Uterus (tissue), 4 donors: ENCODE data around the gene CRMP1. TPM values are rescaled to one million over a fixed set of nuclear protein-coding genes. Genes with fewer than 3 reads are reported as not detected.
A peak's percentile ranks its signal among the peaks of the same experiment; 100 is the strongest.

Source experiments
- DNase-seq, 2 donors: peaks; one replicate each; pipeline ENCODE4 v3.0.0-alpha.2; 2019 to 2020
- H3K27ac ChIP-seq, 2 donors: fragments of 200-600 bp; sonication (generic); 1 replicate in 1 of 2; 2 replicates in 1 of 2; pipeline ENCODE4 v1.5.1; 2016 to 2018
- H3K27me3 ChIP-seq, 2 donors: fragments of 200-600 bp; sonication (generic); one replicate each; pipeline ENCODE4 v1.5.1; 2018 to 2019; ENCODE audit warnings: control low read depth in 1 of 2
- H3K36me3 ChIP-seq, 2 donors: fragments of 200-600 bp; sonication (generic); one replicate each; pipeline ENCODE4 v1.5.1; 2019; ENCODE audit warnings: control low read depth in 1 of 2
- H3K4me1 ChIP-seq, 2 donors: fragments of 200-600 bp; sonication (generic); one replicate each; pipeline ENCODE4 v1.5.1; 2018 to 2019; ENCODE audit warnings: control low read depth in 1 of 2
- H3K4me3 ChIP-seq, 2 donors: fragments of 200-600 bp; sonication (generic); 1 replicate in 1 of 2; 2 replicates in 1 of 2; pipeline ENCODE4 v1.5.1; 2018 to 2019; ENCODE audit warnings: mild to moderate bottlenecking in 1 of 2
- H3K9me3 ChIP-seq, 2 donors: fragments of 200-600 bp; sonication (generic); one replicate each; pipeline ENCODE4 v1.5.1; 2019; ENCODE audit warnings: control low read depth in 1 of 2
- POLR2A ChIP-seq, 2 donors: fragments of 450-650 bp; IDR thresholded peaks; one replicate each; pipeline ENCODE4 v1.6.1; 2016; ENCODE audit warnings: antibody characterized with exemption in 2 of 2, mild to moderate bottlenecking in 1 of 2, moderate library complexity in 1 of 2
- intact Hi-C: fragments of 100-400 bp; cut with DNase I; formaldehyde crosslinking; loops from one replicate; pipeline ENCODE4 v1.15.1; 2023; ENCODE audit warnings: low total_unique reads
- total RNA-seq, 4 donors: library from RNA; depleted of rRNA in 3 of 4; stranded (reverse); fragments of >200 nt in 3 of 4; gene quantifications; one replicate each; pipeline versions ENCODE4 v1.1.0 to v1.2.4, GENCODE V29; 2014 to 2023
- TF ChIP-seq, protein P1 (sequence below), 4 experiments: fragments of 200-600 bp in 2 of 4; fragments of 450-650 bp in 2 of 4; sonication (generic) in 2 of 4; IDR thresholded peaks; one replicate each; pipeline ENCODE4 v1.5.1; 2016 to 2019; ENCODE audit warnings: antibody characterized with exemption in 4 of 4, mild to moderate bottlenecking in 2 of 4, moderate library complexity in 1 of 4
- donor health status: DM: yes; HTN: yes; CAD: no.

The CRMP1 gene
- total RNA-seq, 4 donors from 2014 or later = 0.59 to 42.8 (median 2.3) TPM

DNA sequence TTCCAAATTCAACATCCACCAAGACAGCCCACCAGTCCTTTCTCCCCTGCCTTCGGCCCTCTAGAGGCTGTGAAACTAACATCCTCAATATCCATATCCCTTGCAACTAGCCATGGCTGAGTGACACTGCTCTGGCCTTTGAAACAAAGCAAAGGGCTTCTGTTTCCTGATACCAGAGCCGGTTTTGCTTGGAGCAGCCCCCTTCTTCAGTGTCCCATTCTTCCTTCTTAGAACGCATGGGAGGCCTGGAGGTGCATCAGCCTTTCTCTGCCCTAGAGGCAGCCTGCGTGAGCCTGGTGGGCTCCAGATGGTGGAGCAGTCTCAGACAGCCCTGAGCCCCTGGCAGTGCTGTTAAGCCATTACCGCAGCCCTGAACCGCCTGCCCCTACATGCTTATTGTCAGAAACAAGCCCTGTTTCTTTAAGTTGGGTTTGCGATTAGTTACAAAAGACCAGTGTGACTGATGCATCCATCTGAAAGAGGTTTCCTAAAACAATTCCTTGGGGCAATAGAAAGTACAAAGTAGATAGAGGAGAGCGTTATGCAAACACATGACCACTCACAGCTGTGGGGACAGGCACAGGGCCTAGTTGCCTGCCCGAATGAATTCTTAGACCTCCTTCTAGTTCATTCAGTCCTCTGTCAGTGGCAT, 107.8 kb downstream of the CRMP1 start:
- no peaks in the 10 kb centered on the region for H3K4me1 ChIP-seq
- no peaks in the 10 kb centered on the region for H3K36me3 ChIP-seq
- no peak for TF ChIP-seq POLR2A (IDR thresholded peaks at IDR 0.05)
- TF ChIP-seq, protein P1, sequence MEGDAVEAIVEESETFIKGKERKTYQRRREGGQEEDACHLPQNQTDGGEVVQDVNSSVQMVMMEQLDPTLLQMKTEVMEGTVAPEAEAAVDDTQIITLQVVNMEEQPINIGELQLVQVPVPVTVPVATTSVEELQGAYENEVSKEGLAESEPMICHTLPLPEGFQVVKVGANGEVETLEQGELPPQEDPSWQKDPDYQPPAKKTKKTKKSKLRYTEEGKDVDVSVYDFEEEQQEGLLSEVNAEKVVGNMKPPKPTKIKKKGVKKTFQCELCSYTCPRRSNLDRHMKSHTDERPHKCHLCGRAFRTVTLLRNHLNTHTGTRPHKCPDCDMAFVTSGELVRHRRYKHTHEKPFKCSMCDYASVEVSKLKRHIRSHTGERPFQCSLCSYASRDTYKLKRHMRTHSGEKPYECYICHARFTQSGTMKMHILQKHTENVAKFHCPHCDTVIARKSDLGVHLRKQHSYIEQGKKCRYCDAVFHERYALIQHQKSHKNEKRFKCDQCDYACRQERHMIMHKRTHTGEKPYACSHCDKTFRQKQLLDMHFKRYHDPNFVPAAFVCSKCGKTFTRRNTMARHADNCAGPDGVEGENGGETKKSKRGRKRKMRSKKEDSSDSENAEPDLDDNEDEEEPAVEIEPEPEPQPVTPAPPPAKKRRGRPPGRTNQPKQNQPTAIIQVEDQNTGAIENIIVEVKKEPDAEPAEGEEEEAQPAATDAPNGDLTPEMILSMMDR (IDR thresholded peaks at IDR 0.05) = no peak
- intact Hi-C loops = no loop called here
- peak overlapping the region in 1 of 2 donors; percentile 45 for H3K27ac ChIP-seq
- H3K9me3 ChIP-seq = no peaks in the 10 kb centered on the region
- no peak for DNase-seq
- H3K4me3 ChIP-seq = no peak overlapping the region
- no peaks in the 10 kb centered on the region for H3K27me3 ChIP-seq

DNA sequence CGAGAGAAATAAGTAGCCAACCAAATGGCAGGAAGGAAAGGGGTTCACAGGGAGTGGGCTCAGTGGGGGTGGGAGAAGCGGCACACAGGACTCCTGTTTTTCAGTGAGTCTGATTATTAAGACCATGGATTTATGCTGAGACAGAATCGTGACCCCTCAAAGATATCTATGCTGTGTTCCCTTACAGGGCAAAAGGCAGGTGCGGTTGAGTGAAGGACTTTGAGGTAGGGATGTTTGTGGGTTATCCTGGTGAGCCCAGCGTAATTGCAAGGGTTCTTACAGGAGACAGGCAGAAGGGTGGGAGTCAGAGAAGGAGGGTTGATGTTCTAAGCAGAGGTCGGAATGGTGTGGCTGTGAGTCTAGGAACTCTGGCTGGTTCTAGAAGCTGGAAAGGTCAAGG, 108.9 kb downstream of the CRMP1 start:
- H3K27me3 ChIP-seq = no peaks in the 10 kb centered on the region
- no peak overlapping the region for H3K27ac ChIP-seq
- DNase-seq = no peak
- no peak for TF ChIP-seq POLR2A (IDR thresholded peaks at IDR 0.05)
- TF ChIP-seq, protein P1 (IDR thresholded peaks at IDR 0.05) = no peak
- H3K4me1 ChIP-seq = no peaks in the 10 kb centered on the region
- intact Hi-C loops = no loop called here
- no peaks in the 10 kb centered on the region for H3K9me3 ChIP-seq
- H3K36me3 ChIP-seq = no peaks in the 10 kb centered on the region
- no peak overlapping the region for H3K4me3 ChIP-seq

DNA sequence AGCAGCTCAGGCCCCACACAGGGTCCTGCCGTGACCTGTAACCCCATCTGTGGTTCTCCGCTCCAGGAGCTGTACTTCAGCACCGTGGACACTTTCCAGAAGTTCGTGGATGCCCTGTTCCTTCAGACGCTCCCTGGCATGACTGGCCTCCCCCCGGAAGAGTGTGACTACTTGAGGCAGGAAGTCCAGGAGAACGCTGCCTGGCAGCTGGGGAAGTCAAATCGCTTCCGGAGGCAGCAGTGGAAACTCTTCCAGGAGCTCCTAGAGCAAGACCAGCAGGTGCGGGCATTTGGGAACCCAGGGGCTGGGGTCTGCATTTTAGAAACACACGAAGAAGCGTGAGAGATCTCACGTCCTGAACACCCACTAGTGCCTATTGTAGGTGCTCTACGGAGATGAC, 109.4 kb downstream of the CRMP1 start:
- no peaks in the 10 kb centered on the region for H3K36me3 ChIP-seq

DNA sequence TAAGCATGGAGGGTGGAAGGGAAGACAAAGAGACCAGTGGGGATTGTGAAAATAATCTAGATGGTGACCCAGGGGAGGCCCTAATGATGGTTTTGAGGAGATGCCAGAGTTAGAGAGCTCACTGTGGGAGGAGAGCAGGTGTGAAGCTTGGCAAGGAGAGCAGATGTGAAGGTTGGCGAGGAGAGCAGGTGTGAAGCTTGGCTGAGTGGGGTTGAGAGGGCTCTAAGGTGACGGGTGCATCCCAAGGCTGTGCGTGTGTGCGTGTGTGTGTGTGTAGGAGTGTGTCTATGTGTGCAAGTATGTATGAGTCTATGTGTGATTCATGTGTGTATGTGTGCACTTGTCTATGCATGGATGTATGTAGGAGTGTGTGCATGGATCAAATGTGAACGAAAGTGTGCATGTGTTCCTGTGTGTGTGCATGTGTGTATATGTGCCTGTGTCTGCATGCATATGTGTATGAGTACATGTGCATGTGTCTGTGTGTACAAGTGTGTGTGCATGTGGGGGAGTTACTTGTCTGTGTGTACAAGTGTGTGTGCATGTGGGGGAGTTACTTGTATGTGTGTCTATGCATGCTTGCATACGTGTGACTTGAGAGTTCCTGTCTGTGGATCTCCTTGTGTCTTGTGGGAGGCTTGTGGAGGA, 109.9 kb downstream of the CRMP1 start:
- TF ChIP-seq POLR2A (IDR thresholded peaks at IDR 0.05) = no peak
- TF ChIP-seq, protein P1 (IDR thresholded peaks at IDR 0.05) = no peak
- intact Hi-C loops = no loop called here
- Histone ChIP-seq H3K36me3 (no peaks in the 10 kb centered on the region), H3K4me3 (no peak overlapping the region), H3K9me3 (no peaks in the 10 kb centered on the region), H3K4me1 (no peaks in the 10 kb centered on the region), H3K27me3 (no peaks in the 10 kb centered on the region), H3K27ac (no peak overlapping the region)
- DNase-seq = no peak

More for the DNA sequence above, 109.4 kb downstream of the CRMP1 start:
- intact Hi-C loops = no loop called here
- H3K9me3 ChIP-seq = no peaks in the 10 kb centered on the region
- H3K27me3 ChIP-seq = no peaks in the 10 kb centered on the region
- no peaks in the 10 kb centered on the region for H3K4me1 ChIP-seq
- DNase-seq = no peak
- no peak overlapping the region for H3K27ac ChIP-seq
- TF ChIP-seq, protein P1 (IDR thresholded peaks at IDR 0.05) = no peak
- no peak for TF ChIP-seq POLR2A (IDR thresholded peaks at IDR 0.05)
- H3K4me3 ChIP-seq = no peak overlapping the region

DNA sequence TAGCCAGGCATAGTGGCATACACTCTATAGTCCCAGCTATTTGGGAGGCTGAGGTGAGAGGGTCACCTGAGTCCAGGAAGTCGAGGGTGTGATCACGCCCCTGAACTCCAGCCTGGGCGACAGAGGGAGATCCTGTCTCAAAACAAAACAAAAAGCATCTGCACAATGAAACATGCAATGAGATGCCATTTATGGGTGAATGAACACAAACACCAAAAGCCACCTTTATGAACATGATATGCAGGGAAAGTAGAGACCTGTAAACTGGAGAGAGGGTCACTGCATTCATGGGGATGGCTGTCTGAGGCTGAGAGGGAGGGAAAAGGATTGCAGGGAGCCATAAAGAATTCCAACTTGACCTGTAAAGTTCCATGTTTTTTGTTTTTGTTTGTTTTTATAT, 111.2 kb downstream of the CRMP1 start:
- H3K36me3 ChIP-seq = no peaks in the 10 kb centered on the region
- no peak for DNase-seq
- H3K27me3 ChIP-seq = no peaks in the 10 kb centered on the region
- intact Hi-C loops = no loop called here
- TF ChIP-seq, protein P1 (IDR thresholded peaks at IDR 0.05) = no peak
- TF ChIP-seq POLR2A (IDR thresholded peaks at IDR 0.05) = no peak
- H3K4me3 ChIP-seq = no peak overlapping the region
- H3K27ac ChIP-seq = no peak overlapping the region
- no peaks in the 10 kb centered on the region for H3K4me1 ChIP-seq
- no peaks in the 10 kb centered on the region for H3K9me3 ChIP-seq
